ENCODE results near the gene MFAP5. TPM values are rescaled to one million over a fixed set of nuclear protein-coding genes. Genes with fewer than 3 reads are reported as not detected.
"Not testable (repeated sequence)": the region's sequence is repeated elsewhere in the genome, so short reads cannot be mapped to it uniquely, and the experiment has no call there.

Gene MFAP5
- polyA plus RNA-seq, 1 donor from 2014 or later, result not detected

GRCh38 chr12:8622646-8623045 is 40.0 kb downstream of the MFAP5 start:
- Histone ChIP-seq H3K9ac (ENCODE audit: low read length) (no peak overlapping the region), H3K36me3 (ENCODE audit: insufficient read depth, low read length) (no peaks in the 10 kb centered on the region), H3K79me2 (replicated peaks; ENCODE audit: insufficient read depth, low read length) (no peaks in the 10 kb centered on the region), H3K4me2 (ENCODE audit: low read length) (no peak overlapping the region), H3K27ac (ENCODE audit: low read length) (no peak overlapping the region), H3K4me3 (ENCODE audit: low read length) (no peak overlapping the region), H3K9me3 (ENCODE audit: low read length) (no peaks in the 10 kb centered on the region), H4K20me1 (ENCODE audit: insufficient read depth) (no peaks in the 10 kb centered on the region), H3K9me2 (ENCODE audit: insufficient read depth, low read length) (no peaks in the 10 kb centered on the region), H2AFZ (ENCODE audit: low read depth, low read length) (no peak overlapping the region), H3K27me3 (ENCODE audit: insufficient read depth, low read depth, low read length) (no peaks in the 10 kb centered on the region), H3F3A (ENCODE audit: insufficient read depth, low read length, poor library complexity, severe bottlenecking) (no peaks in the 10 kb centered on the region)
- no peak for TF ChIP-seq EP300 (conservative IDR thresholded peaks at IDR 0.05; ENCODE audit: poor library complexity, severe bottlenecking)
- no peak for TF ChIP-seq REST (IDR thresholded peaks at IDR 0.05; ENCODE audit: borderline replicate concordance)

DNA sequence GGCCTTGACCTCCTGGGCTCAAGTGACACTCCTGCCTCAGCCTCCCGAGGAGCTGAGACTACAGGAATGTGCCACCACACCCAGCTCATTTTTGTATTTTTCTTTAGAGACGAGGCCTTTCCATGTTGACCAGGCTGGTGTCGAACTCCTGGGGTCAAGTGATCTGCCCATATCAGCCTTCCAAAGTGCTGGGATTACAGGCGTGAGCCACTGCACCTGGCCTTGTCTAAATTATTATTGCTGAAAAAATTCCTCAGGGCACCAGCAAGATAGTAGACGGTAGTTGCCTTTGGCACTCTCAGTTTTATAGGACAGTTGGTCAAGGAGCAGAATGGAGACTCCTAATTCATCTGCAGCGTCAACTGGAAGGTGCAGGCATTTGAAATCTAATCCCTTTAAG is 47.4 kb downstream of the MFAP5 start:
- no peaks in the 10 kb centered on the region for H3K9me3 ChIP-seq (ENCODE audit: low read length)
- no peak overlapping the region for H3K4me2 ChIP-seq (ENCODE audit: low read length)
- no peak for TF ChIP-seq POLR2AphosphoS5 (IDR thresholded peaks at IDR 0.05)
- no peak for TF ChIP-seq MXI1 (conservative IDR thresholded peaks at IDR 0.05; ENCODE audit: poor library complexity, severe bottlenecking)
- TF ChIP-seq RAD21 (conservative IDR thresholded peaks at IDR 0.05), result no peak
- no peak for TF ChIP-seq SMC3 (conservative IDR thresholded peaks at IDR 0.05; ENCODE audit: poor library complexity)
- TF ChIP-seq, protein P1, sequence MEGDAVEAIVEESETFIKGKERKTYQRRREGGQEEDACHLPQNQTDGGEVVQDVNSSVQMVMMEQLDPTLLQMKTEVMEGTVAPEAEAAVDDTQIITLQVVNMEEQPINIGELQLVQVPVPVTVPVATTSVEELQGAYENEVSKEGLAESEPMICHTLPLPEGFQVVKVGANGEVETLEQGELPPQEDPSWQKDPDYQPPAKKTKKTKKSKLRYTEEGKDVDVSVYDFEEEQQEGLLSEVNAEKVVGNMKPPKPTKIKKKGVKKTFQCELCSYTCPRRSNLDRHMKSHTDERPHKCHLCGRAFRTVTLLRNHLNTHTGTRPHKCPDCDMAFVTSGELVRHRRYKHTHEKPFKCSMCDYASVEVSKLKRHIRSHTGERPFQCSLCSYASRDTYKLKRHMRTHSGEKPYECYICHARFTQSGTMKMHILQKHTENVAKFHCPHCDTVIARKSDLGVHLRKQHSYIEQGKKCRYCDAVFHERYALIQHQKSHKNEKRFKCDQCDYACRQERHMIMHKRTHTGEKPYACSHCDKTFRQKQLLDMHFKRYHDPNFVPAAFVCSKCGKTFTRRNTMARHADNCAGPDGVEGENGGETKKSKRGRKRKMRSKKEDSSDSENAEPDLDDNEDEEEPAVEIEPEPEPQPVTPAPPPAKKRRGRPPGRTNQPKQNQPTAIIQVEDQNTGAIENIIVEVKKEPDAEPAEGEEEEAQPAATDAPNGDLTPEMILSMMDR (IDR thresholded peaks at IDR 0.05; ENCODE audit: poor library complexity, severe bottlenecking), result no peak
- no peak for TF ChIP-seq REST (IDR thresholded peaks at IDR 0.05; ENCODE audit: borderline replicate concordance)
- no peak for TF ChIP-seq EP300 (conservative IDR thresholded peaks at IDR 0.05; ENCODE audit: poor library complexity, severe bottlenecking)
- no peak for TF ChIP-seq EZH2 (IDR thresholded peaks at IDR 0.05; ENCODE audit: borderline replicate concordance, insufficient read depth, low read length, poor library complexity, severe bottlenecking)
- TF ChIP-seq TAF1 (IDR thresholded peaks at IDR 0.05; ENCODE audit: low read depth), result no peak
- no peaks in the 10 kb centered on the region for H4K20me1 ChIP-seq (ENCODE audit: insufficient read depth)
- no peaks in the 10 kb centered on the region for H3K79me2 ChIP-seq (replicated peaks; ENCODE audit: insufficient read depth, low read length)
- H3K27ac ChIP-seq (ENCODE audit: low read length), result no peak overlapping the region
- H3K36me3 ChIP-seq (ENCODE audit: insufficient read depth, low read length), result no peaks in the 10 kb centered on the region
- H3F3A ChIP-seq (ENCODE audit: insufficient read depth, low read length, poor library complexity, severe bottlenecking), result no peaks in the 10 kb centered on the region
- H3K4me3 ChIP-seq (ENCODE audit: low read length), result no peak overlapping the region
- H3K9ac ChIP-seq (ENCODE audit: low read length), result no peak overlapping the region
- no peaks in the 10 kb centered on the region for H3K9me2 ChIP-seq (ENCODE audit: insufficient read depth, low read length)
- H2AFZ ChIP-seq (ENCODE audit: low read depth, low read length), result no peak overlapping the region
- no peaks in the 10 kb centered on the region for H3K27me3 ChIP-seq (ENCODE audit: insufficient read depth, low read depth, low read length)

DNA sequence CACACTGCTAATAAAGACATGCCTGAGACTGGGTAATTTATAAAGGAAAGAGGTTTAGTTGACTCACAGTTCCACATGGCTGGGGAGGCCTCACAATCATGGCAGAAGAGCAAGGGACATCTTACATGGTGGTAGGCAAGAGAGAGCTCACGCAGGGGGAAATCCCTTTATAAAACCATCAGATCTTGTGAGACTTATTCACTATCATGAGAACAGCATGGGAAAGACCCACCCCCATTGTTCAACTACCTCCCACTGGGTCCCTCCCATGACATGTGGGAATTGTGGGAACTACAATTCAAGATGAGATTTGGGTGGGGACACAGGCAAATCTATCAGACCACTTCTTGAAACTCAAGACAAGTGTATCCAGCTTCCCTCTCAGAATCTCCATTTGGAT is 48.7 kb downstream of the MFAP5 start:
- not testable (repeated sequence) for H3K9me2 ChIP-seq (ENCODE audit: insufficient read depth, low read length); H3K27me3 ChIP-seq (ENCODE audit: insufficient read depth, low read depth, low read length); H3K4me2 ChIP-seq (ENCODE audit: low read length); H3K36me3 ChIP-seq (ENCODE audit: insufficient read depth, low read length); H3K9ac ChIP-seq (ENCODE audit: low read length); H3K27ac ChIP-seq (ENCODE audit: low read length); H2AFZ ChIP-seq (ENCODE audit: low read depth, low read length); H3K4me3 ChIP-seq (ENCODE audit: low read length); H3F3A ChIP-seq (ENCODE audit: insufficient read depth, low read length, poor library complexity, severe bottlenecking); H3K79me2 ChIP-seq (replicated peaks; ENCODE audit: insufficient read depth, low read length); H4K20me1 ChIP-seq (ENCODE audit: insufficient read depth); H3K9me3 ChIP-seq (ENCODE audit: low read length)

All from neural cell (in vitro differentiated cells).